Measurements from ENCODE around the gene OR2F2. TPM values are rescaled to one million over a fixed set of nuclear protein-coding genes. Genes with fewer than 3 reads are reported as not detected.

The OR2F2 gene
- total RNA-seq, 4 donors from 2014 or later: not detected

GRCh38 chr7:143945423-143945822 lies 10.4 kb downstream of the OR2F2 start:
- no peak overlapping the region for H3K27ac ChIP-seq
- H3K27me3 ChIP-seq: no peaks in the 10 kb centered on the region
- DNase-seq: no peak
- no peaks in the 10 kb centered on the region for H3K4me1 ChIP-seq
- H3K9me3 ChIP-seq: no peaks in the 10 kb centered on the region
- no peaks in the 10 kb centered on the region for H3K36me3 ChIP-seq
- H3K4me3 ChIP-seq: no peak overlapping the region
- TF ChIP-seq POLR2A (IDR thresholded peaks at IDR 0.05): no peak
- TF ChIP-seq, protein P1, sequence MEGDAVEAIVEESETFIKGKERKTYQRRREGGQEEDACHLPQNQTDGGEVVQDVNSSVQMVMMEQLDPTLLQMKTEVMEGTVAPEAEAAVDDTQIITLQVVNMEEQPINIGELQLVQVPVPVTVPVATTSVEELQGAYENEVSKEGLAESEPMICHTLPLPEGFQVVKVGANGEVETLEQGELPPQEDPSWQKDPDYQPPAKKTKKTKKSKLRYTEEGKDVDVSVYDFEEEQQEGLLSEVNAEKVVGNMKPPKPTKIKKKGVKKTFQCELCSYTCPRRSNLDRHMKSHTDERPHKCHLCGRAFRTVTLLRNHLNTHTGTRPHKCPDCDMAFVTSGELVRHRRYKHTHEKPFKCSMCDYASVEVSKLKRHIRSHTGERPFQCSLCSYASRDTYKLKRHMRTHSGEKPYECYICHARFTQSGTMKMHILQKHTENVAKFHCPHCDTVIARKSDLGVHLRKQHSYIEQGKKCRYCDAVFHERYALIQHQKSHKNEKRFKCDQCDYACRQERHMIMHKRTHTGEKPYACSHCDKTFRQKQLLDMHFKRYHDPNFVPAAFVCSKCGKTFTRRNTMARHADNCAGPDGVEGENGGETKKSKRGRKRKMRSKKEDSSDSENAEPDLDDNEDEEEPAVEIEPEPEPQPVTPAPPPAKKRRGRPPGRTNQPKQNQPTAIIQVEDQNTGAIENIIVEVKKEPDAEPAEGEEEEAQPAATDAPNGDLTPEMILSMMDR (IDR thresholded peaks at IDR 0.05): no peak

- no peaks in the 10 kb centered on the region for H3K27me3 ChIP-seq
- H3K4me3 ChIP-seq: no peak overlapping the region
- H3K4me1 ChIP-seq: no peaks in the 10 kb centered on the region
- TF ChIP-seq, protein P1 (IDR thresholded peaks at IDR 0.05): no peak
- no peak for TF ChIP-seq POLR2A (IDR thresholded peaks at IDR 0.05)
- no peak for DNase-seq
- no peak overlapping the region for H3K27ac ChIP-seq
- H3K36me3 ChIP-seq: no peaks in the 10 kb centered on the region
- H3K9me3 ChIP-seq: no peaks in the 10 kb centered on the region
These were observed 12.1 kb downstream of the OR2F2 start for GRCh38 chr7:143947111-143947510.

GRCh38 chr7:143948733-143949132 lies 13.7 kb downstream of the OR2F2 start:
- Histone ChIP-seq H3K36me3 (no peaks in the 10 kb centered on the region), H3K4me1 (no peaks in the 10 kb centered on the region), H3K9me3 (no peaks in the 10 kb centered on the region), H3K27ac (no peak overlapping the region), H3K27me3 (no peaks in the 10 kb centered on the region), H3K4me3 (no peak overlapping the region)
- DNase-seq: no peak
- no peak for TF ChIP-seq POLR2A (IDR thresholded peaks at IDR 0.05)
- TF ChIP-seq, protein P1 (IDR thresholded peaks at IDR 0.05): no peak

- Histone ChIP-seq H3K27ac (no peak overlapping the region), H3K4me3 (no peak overlapping the region), H3K27me3 (no peaks in the 10 kb centered on the region), H3K4me1 (no peaks in the 10 kb centered on the region), H3K9me3 (no peaks in the 10 kb centered on the region), H3K36me3 (no peaks in the 10 kb centered on the region)
- no peak for DNase-seq
- TF ChIP-seq, protein P1 (IDR thresholded peaks at IDR 0.05): no peak
- TF ChIP-seq POLR2A (IDR thresholded peaks at IDR 0.05): no peak
These were observed 18.4 kb downstream of the OR2F2 start for GRCh38 chr7:143953421-143953820.

- no peak for DNase-seq
- TF ChIP-seq, protein P1 (IDR thresholded peaks at IDR 0.05): no peak
- no peak for TF ChIP-seq POLR2A (IDR thresholded peaks at IDR 0.05)
- H3K27me3 ChIP-seq: no peaks in the 10 kb centered on the region
- H3K9me3 ChIP-seq: no peaks in the 10 kb centered on the region
- no peak overlapping the region for H3K27ac ChIP-seq
- H3K4me1 ChIP-seq: no peaks in the 10 kb centered on the region
- no peaks in the 10 kb centered on the region for H3K36me3 ChIP-seq
- H3K4me3 ChIP-seq: no peak overlapping the region
These were observed 19.1 kb downstream of the OR2F2 start for GRCh38 chr7:143954135-143954534.

DNA sequence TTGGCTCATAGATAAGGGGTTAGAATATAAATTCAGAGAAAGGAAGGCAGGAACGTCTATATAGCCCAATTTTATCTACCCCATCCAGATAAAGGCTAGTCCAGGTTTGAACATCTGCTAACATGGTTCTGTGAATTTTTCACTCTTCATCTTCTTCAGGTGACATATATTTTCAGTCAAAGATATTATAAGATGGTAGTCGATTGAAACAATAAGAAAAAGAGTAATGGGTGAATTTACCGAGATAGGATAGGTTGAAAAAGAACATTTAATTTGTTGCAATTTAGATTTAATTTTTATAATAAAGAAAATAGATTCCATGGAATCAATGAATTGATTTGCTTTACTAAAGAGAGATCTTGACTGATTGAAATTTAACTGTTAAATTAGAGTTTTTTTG lies 19.5 kb downstream of the OR2F2 start, which contains the start of gene OR2F1:
TSS of gene OR2F1 (plus strand) at position 301 of the 400 bp plus-strand sequence. CDS start 5,127 bp downstream, outside the sequence.
- H3K4me1 ChIP-seq: no peaks in the 10 kb centered on the region

More for the DNA sequence above, 19.5 kb downstream of the OR2F2 start, which contains the start of gene OR2F1:
- Histone ChIP-seq H3K4me3 (no peak within 1 kb of the TSS), H3K27me3 (no peaks in the 10 kb centered on the region), H3K27ac (no peak within 1 kb of the TSS), H3K36me3 (no peaks in the 10 kb centered on the region), H3K9me3 (no peaks in the 10 kb centered on the region)
- TF ChIP-seq POLR2A (IDR thresholded peaks at IDR 0.05): no peak
- TF ChIP-seq, protein P1 (IDR thresholded peaks at IDR 0.05): no peak
- DNase-seq: no peak

Data from Peyer's patch (tissue), 4 donors.